NCI-H187 (cell line): ENCODE data around the gene MYMK.
A peak's percentile ranks its signal among the peaks of the same experiment; 100 is the strongest.

Source experiments
- DNase-seq, 2 experiments: peaks; one replicate each; lab custom pipeline; 2025; lab: John Stamatoyannopoulos, UW

Gene MYMK

DNA sequence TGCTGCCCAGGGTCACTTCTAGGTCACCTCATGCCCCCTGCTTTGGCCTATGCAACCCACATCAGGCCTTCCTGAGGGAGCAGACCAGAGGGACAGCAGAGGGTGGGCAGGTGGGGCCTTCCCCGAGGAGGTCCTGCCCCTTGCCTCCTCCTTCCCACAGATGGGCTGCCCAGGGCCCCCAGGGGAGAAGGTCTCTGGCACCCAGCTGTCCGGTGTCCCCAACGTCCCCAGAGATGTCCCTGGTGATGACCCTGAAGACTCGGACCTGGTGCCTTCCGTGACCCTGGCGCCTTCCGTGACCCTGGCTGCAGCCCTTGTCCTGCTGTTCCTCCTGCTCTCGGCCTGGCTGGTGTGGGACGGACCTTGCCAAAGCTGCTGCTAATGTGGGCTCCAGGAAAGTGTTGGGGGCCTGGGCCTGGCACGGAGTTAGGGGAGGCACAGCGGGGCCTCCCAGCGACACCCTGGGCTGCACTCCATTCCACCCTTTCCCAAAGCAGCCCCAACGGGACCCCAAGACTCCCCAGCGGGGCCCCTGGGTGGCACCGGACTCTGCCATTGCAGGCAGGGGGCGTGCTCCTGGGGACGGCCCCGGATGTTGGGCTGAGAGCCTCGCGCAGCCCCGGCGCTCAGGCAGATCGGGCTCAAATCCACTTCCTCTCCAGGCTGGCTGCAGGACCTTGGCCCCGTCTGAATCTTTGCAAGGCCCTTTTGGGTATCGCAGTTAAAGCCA, 39.1 kb downstream of the MYMK start:
- DNase-seq: no peak

DNA sequence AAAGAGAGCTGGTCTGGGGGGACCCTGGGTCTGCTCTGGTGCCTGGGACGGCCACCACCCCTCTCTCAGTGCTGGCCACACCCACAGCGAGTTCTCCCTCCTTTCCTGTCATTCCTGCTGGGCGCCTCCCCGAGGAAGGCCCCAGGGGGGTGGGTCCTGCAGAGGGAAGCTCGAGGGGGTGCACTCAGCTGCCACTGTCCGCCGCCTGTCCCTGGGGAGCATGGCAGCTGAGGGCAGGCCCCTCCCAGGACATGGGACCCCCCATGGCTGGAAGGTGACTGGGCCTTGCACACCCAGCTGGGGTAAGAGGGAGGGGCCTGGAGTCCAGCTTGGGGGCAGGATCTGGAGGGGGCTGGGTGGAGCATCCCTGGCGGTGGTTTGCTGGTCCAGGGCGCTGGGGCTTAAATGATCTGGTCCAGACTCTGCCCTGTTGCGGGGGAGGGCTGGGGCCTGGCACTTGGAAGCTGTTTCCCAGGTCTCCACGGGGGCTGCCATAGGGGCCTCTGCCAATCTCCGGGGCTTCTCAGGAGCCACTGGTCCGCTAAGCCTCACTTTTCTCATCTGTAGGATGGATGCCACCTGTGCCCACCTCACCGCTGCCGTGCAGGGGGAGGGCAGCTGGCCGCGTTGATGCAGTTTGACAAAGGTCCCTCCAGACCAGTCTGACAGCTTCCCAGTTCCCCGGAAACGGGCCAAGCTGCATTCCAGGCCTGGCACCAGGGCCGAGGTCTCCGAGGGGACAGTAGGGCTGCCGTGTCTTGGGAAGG, 39.9 kb downstream of the MYMK start:
- no peak for DNase-seq

DNA sequence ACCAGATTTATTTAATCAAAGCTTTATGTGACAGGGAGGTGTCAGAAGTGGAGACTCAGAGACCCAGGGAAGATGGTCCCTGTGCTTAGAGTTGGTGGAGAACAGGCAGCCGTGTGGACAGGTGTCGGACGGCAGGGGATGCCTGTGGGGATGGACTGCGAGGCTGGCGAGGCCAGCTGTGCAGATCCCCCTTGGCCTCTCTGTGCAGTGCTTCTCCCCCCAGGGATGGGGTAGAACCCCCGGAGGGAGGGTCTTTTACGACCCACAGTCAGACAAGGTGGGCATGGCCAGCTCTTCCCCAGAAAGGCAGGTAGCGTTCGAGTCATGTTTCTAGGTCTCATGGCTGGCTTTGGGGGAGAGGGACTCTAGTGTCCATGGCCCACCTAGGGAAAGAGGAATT, 41.1 kb downstream of the MYMK start:
- DNase-seq: no peak

DNA sequence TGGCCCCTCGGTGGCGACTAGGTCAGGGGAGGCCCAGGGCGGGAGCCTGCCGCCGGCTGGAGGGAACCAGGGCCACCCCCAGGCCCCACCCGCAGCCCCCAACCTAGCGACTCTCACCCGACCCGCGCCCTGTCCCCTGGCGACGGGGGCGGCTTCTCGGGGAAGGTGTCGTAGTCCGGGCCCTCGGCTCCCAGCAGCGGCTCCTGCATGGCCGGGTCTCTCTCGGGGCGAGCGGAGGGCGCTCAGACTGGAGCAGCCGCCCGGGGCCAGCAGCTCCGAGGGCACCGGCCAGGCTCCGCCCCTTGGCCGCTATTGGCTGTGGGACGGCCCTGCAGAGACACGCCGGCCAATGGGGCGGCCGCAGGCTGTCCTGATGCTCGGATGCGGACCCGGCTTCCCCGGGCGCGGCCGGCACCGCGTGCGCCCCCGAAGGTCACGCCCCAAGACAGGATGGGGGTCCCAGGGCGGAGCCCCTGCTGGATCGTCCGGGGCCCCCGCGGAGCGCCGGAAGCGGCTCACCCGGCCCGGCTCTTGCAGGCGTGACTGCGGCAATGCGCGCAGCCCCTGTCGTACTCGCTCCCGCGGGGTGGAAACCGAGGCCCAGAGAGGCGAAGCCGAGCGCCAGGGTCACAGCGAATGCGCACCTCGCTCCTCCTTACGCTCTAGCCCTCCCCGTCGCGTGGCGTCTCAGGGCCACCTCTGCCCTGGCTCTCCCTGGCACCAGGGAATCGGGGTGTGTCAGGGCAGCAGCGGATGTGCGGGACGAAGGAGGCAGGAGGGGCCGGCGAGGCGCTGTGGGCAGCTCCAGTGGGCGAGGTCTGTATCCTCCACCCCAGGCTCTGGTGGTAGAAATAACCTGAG, 45.7 kb downstream of the MYMK start, which contains the start of gene SLC2A6:
Gene SLC2A6, minus strand, starts transcription at position 249 of the 861 bp plus-strand sequence. Its CDS starts 40 bp downstream, at position 209.
- peak; percentile 4 to 15 for DNase-seq

DNA sequence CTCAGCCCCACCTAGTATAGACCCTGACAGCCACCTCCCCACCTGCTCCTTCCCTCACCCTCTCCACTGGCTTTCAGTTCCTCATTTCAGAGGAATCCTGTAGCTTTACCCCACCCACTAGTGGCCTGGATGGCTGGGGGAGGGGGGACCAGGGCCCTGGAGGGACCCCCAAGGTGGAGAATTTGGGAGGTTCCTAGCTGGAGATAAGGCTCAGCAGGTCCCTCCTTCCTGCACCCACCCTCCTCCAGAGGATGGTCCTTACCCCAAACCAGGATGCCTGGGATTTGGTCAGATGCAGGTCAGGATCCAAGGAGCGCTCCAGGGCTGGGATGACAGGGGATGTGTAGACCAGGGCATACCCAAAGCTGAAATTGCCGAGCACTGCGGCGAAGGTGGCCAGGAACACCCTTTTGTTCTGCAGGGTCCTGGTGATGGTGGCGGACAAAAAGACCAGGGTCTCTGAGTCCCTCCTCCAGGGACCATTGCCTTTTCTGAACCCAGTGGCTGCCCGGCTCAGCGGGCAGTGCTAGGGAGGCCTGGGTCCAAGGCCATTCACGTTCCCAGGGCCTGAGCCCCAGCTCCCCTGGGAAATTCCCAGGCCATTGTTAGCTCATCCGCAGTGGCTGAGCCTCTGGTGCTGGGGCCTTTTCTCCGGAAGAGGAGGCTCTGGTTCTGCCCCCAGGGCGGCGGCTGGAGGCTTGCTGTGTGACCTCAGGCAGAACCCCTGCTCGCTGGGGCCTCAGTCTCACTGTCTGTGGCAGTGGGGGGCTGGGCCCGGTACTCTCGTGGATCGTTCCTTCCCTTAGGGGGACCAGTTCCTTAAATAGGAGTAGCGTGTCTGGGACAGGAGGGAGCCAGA, 46.5 kb downstream of the MYMK start:
- DNase-seq: no peak

DNA sequence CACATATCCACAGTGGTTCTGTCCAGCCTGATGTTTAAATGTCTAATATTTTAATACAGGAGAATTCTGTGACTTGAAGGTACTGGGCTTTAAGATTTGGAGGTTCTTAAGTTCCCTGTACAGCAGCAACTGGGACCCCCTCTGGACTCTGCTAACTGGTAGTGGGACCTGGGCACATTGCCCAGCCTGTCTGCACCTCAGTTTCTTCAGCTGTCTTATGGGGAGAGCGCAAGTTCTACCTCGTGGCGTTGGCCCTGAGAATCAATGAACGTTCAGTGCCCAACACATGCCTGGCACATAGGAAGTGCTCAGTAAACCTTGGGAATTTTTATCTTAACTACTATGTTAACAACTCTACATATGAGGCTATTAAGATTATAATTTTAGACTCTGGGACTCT, 47.3 kb downstream of the MYMK start:
- DNase-seq: no peak

DNA sequence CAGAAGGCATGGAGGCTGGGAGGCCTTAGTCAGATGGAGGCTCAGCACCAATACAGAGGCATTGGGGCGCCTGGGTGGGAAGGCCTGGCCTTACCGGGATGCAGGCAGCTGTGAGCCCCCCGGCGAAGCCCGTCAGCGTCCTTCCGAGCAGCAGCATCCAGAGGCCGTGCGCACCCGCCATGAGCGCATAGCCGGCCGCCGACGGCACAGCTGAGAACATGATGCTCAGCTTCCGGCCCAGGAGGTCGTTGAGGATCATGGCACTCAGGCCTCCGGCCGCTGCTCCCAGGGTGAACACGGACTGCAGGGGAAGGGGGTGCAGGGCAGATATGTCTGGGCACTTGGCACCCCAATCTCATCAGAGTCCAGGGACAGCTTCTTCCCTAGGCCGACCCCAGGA, 47.8 kb downstream of the MYMK start:
- no peak for DNase-seq

DNA sequence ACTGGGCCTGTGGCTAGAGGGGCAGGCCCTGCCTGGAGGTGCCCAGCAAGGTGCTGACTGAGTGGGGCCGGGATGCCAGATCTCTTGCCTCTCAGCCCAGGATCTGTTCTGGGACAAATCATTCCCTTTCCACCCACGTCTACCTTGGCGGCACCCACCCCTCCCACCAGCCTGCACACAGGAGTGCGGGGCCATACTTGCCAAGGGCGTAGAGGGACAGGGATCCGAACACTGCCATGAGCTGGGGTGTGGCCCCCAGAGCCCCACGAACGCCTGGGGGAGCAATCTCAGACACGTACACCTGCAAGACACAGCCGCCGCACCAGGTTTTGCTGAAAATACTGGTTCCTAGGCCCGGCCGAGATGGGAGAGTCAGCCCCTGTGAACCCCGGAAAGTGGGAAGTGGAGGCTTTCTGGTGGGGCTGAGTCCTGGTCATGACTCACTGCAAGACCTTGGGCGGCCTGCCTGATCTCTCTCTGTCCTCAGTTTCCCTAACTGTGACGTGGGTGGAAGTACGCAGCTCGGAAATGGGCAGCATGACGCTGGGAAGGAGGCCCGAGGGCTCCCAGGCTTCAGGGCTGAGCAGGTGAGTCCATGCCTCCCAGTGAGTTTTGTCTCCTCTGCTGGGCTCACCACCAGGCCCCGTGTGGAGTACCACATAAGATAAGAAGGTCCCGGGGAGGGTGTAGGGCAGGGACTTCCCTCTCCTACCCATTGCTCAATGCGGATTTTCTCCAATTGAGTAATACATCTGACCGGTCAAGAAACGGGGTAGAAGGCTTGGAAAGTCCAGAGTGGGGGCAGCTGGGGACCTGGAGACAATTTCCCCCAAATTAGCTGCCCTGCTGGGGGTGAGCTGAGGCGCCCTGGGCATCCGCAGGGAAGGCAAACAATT, 48.5 kb downstream of the MYMK start:
- no peak for DNase-seq

DNA sequence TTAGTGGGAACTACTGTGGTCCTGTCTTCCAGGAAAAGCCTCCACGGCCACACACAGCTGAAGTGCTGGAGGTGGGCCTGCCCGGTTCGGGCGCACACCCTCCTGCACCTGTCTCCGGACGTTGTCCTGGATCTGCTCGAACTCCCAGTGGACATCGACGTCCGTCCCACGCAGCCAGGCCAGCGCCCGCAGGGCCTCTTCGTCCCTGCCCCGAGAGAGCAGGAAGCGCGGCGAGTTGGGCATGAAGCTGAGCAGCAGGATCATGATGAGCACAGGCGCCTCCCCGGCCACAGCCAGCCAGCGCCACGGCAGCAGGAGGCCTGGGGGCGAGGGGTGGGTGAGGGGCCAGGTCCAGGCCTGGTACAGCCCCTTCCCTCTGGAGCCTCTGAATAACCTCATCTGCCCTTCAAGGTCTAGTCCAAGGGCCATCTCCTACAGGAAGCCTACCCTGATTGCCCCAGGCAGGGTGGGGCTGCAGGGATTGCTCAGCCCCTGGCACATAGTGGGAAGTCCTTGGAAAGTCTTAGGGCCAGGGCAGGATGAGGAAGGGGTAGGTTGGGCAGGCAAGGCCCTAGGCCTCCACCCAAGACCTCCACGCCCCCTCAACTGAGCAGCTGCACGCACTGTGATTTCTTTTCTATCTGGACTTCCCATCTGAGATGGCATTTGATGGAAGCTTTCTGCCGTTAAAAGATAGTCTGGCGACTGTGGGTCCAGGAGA, 49.3 kb downstream of the MYMK start:
- no peak for DNase-seq

DNA sequence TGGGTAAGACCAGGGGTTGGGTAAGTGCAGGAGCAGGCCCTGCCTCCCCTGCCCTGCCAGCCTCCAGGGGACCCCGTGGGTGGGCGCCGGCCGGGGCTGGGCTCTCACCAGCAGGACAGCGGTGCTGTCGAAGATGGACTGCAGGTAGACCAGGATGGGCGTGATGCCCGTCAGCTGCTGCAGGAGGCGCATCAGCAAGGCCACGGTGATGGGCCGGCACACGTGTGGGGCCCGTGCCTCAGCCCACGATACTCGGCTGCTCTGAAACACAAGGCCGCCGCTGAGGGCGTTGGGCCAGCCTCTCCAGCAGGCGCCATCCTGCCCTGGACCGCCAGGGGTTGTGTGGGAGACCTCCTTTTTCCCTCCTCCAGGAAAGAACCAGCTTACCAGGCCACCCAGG, 49.9 kb downstream of the MYMK start:
- DNase-seq: no peak

DNA sequence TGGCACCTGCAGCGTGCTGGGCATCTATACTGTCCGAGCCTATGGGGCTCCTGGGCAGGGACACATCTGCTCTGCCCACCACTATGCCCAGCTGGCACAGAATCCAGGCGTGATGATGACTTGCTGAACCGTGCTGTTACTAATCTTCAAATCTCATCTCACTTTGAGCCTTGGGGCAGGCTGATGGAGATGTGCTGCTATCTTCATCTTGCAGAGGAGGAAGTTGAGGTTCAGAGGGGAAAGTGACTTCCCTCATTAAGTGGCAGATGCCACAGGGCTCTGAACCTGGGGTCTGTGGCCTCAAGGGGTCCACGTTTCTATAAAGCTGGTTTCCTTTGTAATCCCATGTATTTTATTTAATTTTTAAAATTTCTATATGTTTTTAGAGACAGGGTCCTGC, 50.5 kb downstream of the MYMK start:
- DNase-seq: no peak

DNA sequence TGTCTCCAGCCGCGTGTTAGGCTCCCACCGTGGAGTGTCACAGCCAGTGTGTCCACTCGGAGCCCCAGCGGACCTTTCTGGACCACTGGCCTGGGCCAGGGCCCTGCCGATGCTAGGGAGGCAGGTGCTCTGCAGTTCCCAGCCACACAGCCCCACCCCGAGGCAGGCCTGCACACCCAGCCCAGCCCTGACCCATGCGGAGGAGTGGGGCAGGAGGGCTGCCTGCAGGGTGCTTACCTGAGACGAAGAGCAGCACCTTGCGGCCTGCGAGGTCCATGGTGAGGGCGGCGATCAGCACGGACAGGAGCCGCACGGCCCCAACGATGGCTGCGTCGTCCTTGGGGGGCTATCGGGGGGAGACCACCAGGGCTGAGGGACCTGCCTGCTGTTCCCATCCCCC, 51.0 kb downstream of the MYMK start:
- DNase-seq: no peak

DNA sequence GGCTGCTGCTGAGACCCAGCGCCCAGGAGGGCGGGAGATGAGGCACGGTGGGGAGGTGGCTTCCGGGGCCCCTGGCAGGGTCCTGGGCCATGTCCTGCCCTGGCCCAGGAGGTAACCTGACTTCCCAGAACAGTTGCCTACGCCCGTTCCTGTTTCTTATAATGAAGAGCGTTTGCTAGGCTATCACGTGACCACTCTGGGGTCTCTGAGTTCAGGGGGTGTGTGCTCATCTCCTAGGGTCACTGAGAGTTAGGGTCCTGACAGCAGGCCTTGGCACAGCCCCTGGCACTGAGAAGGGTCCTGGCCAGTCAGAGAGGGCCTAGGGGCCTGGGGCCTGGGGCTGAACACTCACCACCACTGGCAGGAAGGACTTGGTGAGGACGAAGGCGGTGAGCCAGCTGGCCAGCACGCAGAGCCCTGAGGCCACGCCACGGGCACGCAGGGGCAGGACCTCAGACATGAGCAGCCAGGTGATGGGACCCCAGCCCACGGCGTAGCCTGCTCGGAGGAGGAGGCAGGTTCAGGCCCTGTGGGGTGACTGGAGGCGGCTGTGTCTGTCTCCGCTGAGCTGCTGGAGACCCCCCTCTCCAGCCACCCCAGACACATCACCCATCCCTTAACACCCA, 51.9 kb downstream of the MYMK start:
- no peak for DNase-seq

DNA sequence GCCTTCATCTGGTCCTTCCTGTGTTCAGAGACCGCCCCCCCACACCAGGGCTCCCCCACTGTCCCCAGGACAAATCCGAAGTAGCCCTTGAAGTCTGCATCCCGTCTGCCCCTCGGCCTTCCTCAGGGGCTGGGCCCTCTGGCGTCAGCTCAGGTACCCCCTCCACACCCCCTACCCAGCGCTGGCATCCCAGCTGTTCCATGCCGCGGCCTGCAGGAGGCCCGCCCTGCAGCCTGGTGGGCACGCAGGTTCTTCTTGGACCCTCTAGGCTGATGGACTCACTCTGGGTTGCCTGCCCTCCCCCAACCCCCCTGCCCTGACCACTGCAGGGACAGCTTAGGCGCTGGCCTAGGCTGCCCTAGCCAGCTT, 52.5 kb downstream of the MYMK start:
- DNase-seq: no peak

DNA sequence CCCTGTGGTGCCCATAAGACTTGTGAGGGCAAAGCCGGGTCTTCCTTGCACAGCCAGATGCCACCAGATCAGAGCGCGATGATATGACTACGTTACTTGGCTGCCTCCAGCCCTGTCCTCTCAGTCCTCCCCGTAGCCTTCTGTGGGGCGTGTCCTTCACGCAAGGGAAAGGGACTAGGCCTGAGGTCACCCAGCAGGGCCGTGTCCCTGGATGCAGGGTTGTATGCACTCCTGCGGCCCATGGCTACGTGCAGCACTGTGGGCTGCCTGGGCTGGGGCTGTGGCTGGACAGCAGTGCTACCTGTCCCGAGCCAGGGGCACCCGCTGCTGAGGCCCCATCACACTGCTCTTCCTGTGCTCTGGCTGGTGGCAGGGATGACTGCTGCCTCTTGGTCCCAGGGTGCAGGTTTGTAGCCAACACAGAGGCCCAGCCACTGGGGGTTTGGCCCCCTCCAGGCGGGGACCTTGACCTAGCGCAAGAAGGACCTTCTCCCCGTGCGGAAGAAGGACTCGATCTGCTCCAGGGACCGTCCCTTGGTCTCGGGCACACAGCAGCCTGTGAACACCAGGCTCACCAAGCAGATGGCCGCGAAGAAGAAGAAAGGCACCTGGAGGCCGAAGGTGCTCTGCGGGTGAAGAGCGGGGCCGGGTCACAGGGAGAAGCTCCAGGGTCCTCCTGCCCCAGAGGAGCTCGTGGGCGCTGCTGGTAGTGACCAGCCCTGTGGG, 53.0 kb downstream of the MYMK start:
- DNase-seq: no peak

DNA sequence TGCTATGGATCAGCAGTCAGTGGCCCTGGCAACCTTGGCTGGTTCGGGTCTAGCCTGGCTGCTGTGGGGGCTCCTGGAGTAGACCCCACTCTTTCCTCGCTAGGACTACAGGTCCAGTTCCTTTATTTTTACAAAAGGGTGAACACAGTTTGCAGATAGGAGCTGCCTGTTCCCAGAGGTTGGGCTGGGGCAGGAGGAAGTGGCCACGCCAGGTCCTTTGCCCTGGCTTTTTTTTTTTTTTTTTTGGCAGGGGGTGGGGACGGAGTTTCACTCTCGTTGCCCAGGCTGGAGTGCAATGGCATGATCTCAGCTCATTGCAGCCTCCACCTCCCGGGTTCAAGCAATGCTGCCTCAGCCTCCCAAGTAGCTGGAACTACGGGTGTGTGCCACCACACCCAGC, 53.8 kb downstream of the MYMK start:
- DNase-seq: no peak

DNA sequence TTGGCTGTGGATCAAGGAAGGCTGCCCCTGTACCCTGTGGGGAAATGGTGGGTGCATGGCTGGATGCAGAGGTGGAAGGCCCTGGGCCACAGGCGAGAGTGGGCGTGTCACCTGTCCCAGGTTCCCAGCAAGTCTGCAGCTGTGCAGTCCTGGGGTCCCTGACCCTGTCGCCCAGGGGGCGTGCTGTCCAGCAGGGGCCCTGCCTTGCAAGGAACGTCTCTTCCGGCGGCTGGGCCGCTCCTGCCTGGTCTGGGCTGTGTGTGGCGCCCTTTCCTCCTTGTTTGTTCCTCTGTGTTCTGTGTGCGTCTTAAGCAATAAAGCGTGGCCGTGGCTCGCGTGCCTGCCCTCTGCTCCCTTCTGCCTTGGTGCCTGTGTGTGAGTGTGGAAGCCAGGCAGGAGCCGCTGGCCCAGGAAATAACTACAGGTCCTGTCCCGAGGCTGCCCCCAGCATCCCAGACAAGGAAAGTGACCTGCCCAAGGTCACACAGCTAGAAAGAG, 54.3 kb downstream of the MYMK start:
- no peak for DNase-seq

DNA sequence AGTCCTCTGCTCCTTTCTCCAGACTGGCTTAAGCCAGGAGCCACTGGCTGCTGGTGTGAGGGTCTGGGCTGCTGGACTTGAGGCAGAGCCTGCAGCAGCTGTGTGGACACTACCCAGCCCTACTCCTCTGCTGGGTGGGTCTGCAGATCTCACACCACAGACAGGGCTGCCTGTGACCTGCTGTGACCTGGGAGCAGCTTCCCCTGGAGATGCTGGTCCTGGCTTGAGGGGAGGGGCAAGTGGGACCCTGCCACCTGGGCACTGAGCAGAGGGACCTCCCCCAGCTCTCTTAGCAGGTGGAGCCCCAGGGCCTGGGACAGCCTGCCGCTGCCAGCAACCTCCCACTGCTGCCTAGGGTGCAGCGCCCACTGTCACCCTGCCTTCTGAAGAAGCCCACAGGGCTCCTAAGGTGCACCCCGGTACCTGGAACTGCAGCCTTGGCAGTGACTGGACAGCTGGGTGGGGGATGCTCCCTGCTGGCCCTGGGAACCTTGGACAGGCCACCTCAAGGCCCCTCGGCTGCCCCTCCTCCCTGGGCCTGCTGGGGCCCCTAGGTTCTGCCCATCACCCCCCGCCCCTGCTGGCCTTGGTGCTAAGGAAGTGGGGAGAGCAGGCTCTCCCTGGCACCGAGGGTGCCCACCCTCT, 55.9 kb downstream of the MYMK start:
- DNase-seq: no peak
